Osteoblast (primary cell): Measurements from ENCODE around the gene FHDC1. TPM values are rescaled to one million over a fixed set of nuclear protein-coding genes. Genes with fewer than 3 reads are reported as not detected.

Experiments
- DNase-seq: peaks from one replicate; pipeline ENCODE4 v3.0.0; 2011; ENCODE audit warnings: low spot score, mixed read lengths; ENCODE audit not compliant: insufficient read length; ENCODE audit errors: missing footprints
- H2AFZ ChIP-seq: 2 replicates; pipeline ENCODE4 v1.6.0; 2011; ENCODE audit warnings: mild to moderate bottlenecking, low read length
- H3K27ac ChIP-seq: 2 replicates; pipeline ENCODE4 v1.5.1; 2011; ENCODE audit warnings: mild to moderate bottlenecking, low read depth, low read length, moderate library complexity
- H3K27me3 ChIP-seq: 2 replicates; pipeline ENCODE4 v1.6.0; 2012; ENCODE audit warnings: mild to moderate bottlenecking, control low read depth, inconsistent platforms, low read length, moderate library complexity; ENCODE audit not compliant: insufficient read depth
- H3K36me3 ChIP-seq: 2 replicates; pipeline ENCODE4 v1.5.1; 2011; ENCODE audit warnings: mild to moderate bottlenecking, low read length, control low read depth, moderate library complexity; ENCODE audit not compliant: insufficient read depth
- H3K4me1 ChIP-seq: 2 replicates; pipeline ENCODE4 v1.5.1; 2011; ENCODE audit warnings: mild to moderate bottlenecking, low read length, control low read depth, moderate library complexity; ENCODE audit not compliant: insufficient read depth
- H3K4me2 ChIP-seq: 2 replicates; pipeline ENCODE4 v1.6.0; 2011; ENCODE audit warnings: mild to moderate bottlenecking, low read length; ENCODE audit not compliant: insufficient read depth
- H3K4me3 ChIP-seq: fragments of 200-600 bp; sonication (generic); 3 replicates; pipeline ENCODE4 v1.5.1; 2012; ENCODE audit warnings: mild to moderate bottlenecking, low read length, inconsistent platforms; ENCODE audit not compliant: insufficient read depth
- H3K79me2 ChIP-seq: 2 replicates; pipeline ENCODE4 v1.6.0; 2012; ENCODE audit warnings: mild to moderate bottlenecking, low read length, control low read depth, inconsistent platforms; ENCODE audit not compliant: insufficient read depth
- H3K9me3 ChIP-seq: 2 replicates; pipeline ENCODE4 v1.5.1; 2011; ENCODE audit warnings: low read depth, low read length, control low read depth
- H4K20me1 ChIP-seq: 2 replicates; pipeline ENCODE4 v1.6.0; 2012; ENCODE audit warnings: mild to moderate bottlenecking, low read length, control low read depth; ENCODE audit not compliant: insufficient read depth
- total RNA-seq: library from RNA; depleted of rRNA; stranded (reverse); fragments of >200 nt; gene quantifications from 2 replicates; pipeline ENCODE4 v1.2.3, GENCODE V29; 2012
- TF ChIP-seq, protein P1 (sequence below): IDR thresholded peaks from 2 replicates; pipeline ENCODE4 v1.5.1; 2011; ENCODE audit warnings: mild to moderate bottlenecking, low read depth, low read length, moderate library complexity; ENCODE audit errors: extremely low read depth

The FHDC1 gene, protein sequence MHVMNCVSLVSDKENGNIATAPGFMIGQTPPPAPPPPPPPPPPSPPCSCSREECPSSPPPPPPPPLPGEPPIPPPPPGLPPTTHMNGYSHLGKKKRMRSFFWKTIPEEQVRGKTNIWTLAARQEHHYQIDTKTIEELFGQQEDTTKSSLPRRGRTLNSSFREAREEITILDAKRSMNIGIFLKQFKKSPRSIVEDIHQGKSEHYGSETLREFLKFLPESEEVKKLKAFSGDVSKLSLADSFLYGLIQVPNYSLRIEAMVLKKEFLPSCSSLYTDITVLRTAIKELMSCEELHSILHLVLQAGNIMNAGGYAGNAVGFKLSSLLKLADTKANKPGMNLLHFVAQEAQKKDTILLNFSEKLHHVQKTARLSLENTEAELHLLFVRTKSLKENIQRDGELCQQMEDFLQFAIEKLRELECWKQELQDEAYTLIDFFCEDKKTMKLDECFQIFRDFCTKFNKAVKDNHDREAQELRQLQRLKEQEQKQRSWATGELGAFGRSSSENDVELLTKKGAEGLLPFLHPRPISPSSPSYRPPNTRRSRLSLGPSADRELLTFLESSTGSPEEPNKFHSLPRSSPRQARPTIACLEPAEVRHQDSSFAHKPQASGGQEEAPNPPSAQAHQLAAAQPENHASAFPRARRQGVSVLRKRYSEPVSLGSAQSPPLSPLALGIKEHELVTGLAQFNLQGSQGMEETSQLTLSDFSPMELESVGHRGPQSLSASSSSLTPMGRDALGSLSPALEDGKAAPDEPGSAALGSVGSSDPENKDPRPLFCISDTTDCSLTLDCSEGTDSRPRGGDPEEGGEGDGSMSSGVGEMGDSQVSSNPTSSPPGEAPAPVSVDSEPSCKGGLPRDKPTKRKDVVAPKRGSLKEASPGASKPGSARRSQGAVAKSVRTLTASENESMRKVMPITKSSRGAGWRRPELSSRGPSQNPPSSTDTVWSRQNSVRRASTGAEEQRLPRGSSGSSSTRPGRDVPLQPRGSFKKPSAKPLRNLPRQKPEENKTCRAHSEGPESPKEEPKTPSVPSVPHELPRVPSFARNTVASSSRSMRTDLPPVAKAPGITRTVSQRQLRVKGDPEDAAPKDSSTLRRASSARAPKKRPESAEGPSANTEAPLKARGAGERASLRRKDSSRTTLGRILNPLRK
- 0.29 and 0.36 TPM in 2 replicates for total RNA-seq

- H3K27me3 ChIP-seq = peaks cover 71% of the 10 kb centered on the region
- H3K79me2 ChIP-seq = no peaks in the 10 kb centered on the region
- peak within 1 kb of the TSS; percentile 72 for H3K4me2 ChIP-seq
- no peak within 1 kb of the TSS for H3K27ac ChIP-seq
- DNase-seq = peak; percentile 92
- H3K36me3 ChIP-seq = no peaks in the 10 kb centered on the region
- H3K9me3 ChIP-seq = no peaks in the 10 kb centered on the region
- TF ChIP-seq, protein P1, sequence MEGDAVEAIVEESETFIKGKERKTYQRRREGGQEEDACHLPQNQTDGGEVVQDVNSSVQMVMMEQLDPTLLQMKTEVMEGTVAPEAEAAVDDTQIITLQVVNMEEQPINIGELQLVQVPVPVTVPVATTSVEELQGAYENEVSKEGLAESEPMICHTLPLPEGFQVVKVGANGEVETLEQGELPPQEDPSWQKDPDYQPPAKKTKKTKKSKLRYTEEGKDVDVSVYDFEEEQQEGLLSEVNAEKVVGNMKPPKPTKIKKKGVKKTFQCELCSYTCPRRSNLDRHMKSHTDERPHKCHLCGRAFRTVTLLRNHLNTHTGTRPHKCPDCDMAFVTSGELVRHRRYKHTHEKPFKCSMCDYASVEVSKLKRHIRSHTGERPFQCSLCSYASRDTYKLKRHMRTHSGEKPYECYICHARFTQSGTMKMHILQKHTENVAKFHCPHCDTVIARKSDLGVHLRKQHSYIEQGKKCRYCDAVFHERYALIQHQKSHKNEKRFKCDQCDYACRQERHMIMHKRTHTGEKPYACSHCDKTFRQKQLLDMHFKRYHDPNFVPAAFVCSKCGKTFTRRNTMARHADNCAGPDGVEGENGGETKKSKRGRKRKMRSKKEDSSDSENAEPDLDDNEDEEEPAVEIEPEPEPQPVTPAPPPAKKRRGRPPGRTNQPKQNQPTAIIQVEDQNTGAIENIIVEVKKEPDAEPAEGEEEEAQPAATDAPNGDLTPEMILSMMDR = no peak
- peak within 1 kb of the TSS; percentile 64 for H3K4me3 ChIP-seq
- H3K4me1 ChIP-seq = no peaks in the 10 kb centered on the region
- no peak within 1 kb of the TSS for H2AFZ ChIP-seq
- H4K20me1 ChIP-seq = no peaks in the 10 kb centered on the region
These were observed at the start of gene FHDC1 for GRCh38 chr4:152935631-152936445. TSS of gene FHDC1 (plus strand) at chr4:152936323. CDS start at chr4:152943058, 6,735 bp downstream.

DNA sequence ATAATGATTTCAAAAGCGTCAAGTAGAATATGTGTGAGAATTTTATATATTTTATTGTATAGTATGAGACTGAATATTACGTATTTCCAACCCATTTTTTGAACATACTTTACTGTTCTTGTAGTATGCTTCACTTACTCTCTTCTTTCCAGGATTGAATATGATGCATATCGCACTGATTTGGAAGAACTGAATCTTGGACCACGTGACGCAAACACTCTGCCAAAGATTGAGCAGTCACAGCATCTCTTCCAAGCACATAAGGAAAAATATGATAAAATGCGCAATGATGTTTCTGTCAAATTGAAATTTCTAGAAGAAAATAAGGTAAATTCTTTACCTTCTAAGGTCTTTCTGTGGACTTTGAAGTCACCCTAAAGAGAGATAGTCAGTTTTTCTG lies 48.1 kb upstream of the FHDC1 start:
- Histone ChIP-seq H3K4me1 (no peaks in the 10 kb centered on the region), H3K9me3 (no peaks in the 10 kb centered on the region), H4K20me1 (no peaks in the 10 kb centered on the region), H3K4me3 (no peak overlapping the region), H3K27me3 (no peaks in the 10 kb centered on the region), H3K79me2 (no peaks in the 10 kb centered on the region), H3K36me3 (peaks cover 10% of the 10 kb centered on the region), H3K4me2 (no peak overlapping the region), H3K27ac (no peak overlapping the region), H2AFZ (no peak overlapping the region)
- DNase-seq = no peak
- TF ChIP-seq, protein P1 = no peak

DNA sequence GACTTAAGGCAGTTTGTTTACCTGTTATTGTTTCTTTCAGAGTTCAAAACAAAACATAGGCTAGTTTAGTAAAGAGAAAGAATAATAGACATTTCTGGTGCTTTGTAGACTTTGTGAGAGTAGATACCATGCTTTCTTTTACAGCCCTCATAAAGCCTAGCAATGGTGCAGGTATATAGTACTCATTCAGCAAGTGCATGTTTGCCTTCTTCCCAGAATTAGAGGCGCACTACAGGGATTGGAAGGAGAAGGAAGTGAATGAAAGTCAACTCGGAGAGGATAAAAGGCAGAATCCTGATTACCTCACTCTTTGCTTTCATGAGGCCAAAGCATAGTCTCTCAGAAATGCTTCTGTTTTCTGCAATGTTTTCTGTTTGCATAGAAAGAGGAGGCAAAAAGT lies 43.1 kb upstream of the FHDC1 start:
- Histone ChIP-seq H3K4me1 (peaks cover 9% of the 10 kb centered on the region), H3K9me3 (no peaks in the 10 kb centered on the region), H3K4me2 (no peak overlapping the region), H3K27me3 (no peaks in the 10 kb centered on the region), H3K27ac (no peak overlapping the region), H3K36me3 (peaks cover 9% of the 10 kb centered on the region), H2AFZ (no peak overlapping the region), H4K20me1 (no peaks in the 10 kb centered on the region), H3K4me3 (no peak overlapping the region), H3K79me2 (no peaks in the 10 kb centered on the region)
- DNase-seq = no peak
- TF ChIP-seq, protein P1 = no peak
